ENCODE measurements around the gene MFSD12. TPM values are rescaled to one million over a fixed set of nuclear protein-coding genes. Genes with fewer than 3 reads are reported as not detected.

MFSD12 gene
- total and polyA plus RNA-seq, 2 donors (not counting 3 experiments of a cell fraction or from before 2014, with no cell fraction given), result 51.7 to 78.9 TPM

- Histone ChIP-seq H4K20me1 (replicated peaks; ENCODE audit: control insufficient read depth, extremely low read depth, insufficient read depth, low read length) (no peaks in the 10 kb centered on the region), H3K9me3 (replicated peaks; ENCODE audit: control insufficient read depth, insufficient read depth, low read length) (no peaks in the 10 kb centered on the region), H3K27me3 (ENCODE audit: control insufficient read depth in 2 of 2, insufficient read depth in 2 of 2, low read length in 2 of 2) (no peaks in the 10 kb centered on the region), H3K79me2 (ENCODE audit: control insufficient read depth, insufficient read depth, low read length) (peaks cover 2% of the 10 kb centered on the region), H3K4me2 (ENCODE audit: insufficient read depth, low read length) (peak overlapping the region; percentile 84), H3K36me3 (ENCODE audit: control insufficient read depth in 2 of 2, extremely low read depth in 1 of 2, insufficient read depth in 2 of 2, low read length in 2 of 2) (peaks cover 0 to 3% of the 10 kb centered on the region in 2 experiments), H3K9ac (replicated peaks; ENCODE audit: extremely low read depth, insufficient read depth, low read length) (peak overlapping the region; percentile 38), H3K4me3 (replicated peaks in 1 of 3; ENCODE audit: insufficient read depth in 1 of 3, low read depth in 1 of 3, low read length in 3 of 3) (peak overlapping the region; percentile 26 to 33 (median 31)), H3K27ac (ENCODE audit: insufficient read depth, low read depth, low read length) (peak overlapping the region; percentile 30), H2AFZ (ENCODE audit: low read depth, low read length) (peak overlapping the region; percentile 86), H3K9me1 (replicated peaks; ENCODE audit: control insufficient read depth, extremely low read depth, insufficient read depth, low read length) (no peaks in the 10 kb centered on the region), H3K4me1 (ENCODE audit: control insufficient read depth, extremely low read depth, insufficient read depth, low read length) (peaks cover 15% of the 10 kb centered on the region)
- intact Hi-C loops (cut with micrococcal nuclease), result loop anchor here (1.0 to 5.0 kb wide), 5 partner anchors 15 to 100 kb away; partner anchors contain the start of genes CACTIN, FZR1, MFSD12 and TBXA2R
- DNase-seq (ENCODE audit: low read depth, low spot score) (peak; percentile 100), FAIRE-seq (peak; percentile 99)
- dilution Hi-C loops (cut with MboI; ENCODE audit: extremely low pct_ligation_motif_present, low sequenced_read_pairs), result no loop called here
- BruUV-seq (replicated peaks), result no TSS peak
- CTCF ChIA-PET, result no interaction called here
- TF ChIP-seq GATA2 (IDR thresholded peaks at IDR 0.05; ENCODE audit: insufficient read depth, insufficient read length, low read depth, low read length) (peak; percentile 66), POLR2AphosphoS5 (IDR thresholded peaks at IDR 0.05; ENCODE audit: insufficient read depth, low read depth, low read length) (no peak)
- POLR2A ChIA-PET, result no interaction called here
Observed at GRCh38 chr19:3572132-3572854, 14.9 kb upstream of the MFSD12 start.

- FAIRE-seq (no peak), DNase-seq (ENCODE audit: low read depth, low spot score) (no peak)
- H3K4me3 ChIP-seq (replicated peaks in 1 of 3; ENCODE audit: insufficient read depth in 1 of 3, low read depth in 1 of 3, low read length in 3 of 3), result no peak overlapping the region
- POLR2A ChIA-PET, result no interaction called here
- peaks cover 2% of the 10 kb centered on the region for H3K79me2 ChIP-seq (ENCODE audit: control insufficient read depth, insufficient read depth, low read length)
- H4K20me1 ChIP-seq (replicated peaks; ENCODE audit: control insufficient read depth, extremely low read depth, insufficient read depth, low read length), result no peaks in the 10 kb centered on the region
- TF ChIP-seq CTCF (IDR thresholded peaks at IDR 0.05; ENCODE audit: extremely low read depth in 1 of 2, insufficient read depth in 1 of 2, low read depth in 1 of 2, low read length in 2 of 2) (no peak), JUN (IDR thresholded peaks at IDR 0.05; ENCODE audit: borderline replicate concordance, insufficient read depth, insufficient read length, low read depth) (no peak), POLR2A (IDR thresholded peaks at IDR 0.05; ENCODE audit: low read depth, low read length) (no peak), FOS (IDR thresholded peaks at IDR 0.05; ENCODE audit: borderline replicate concordance, insufficient read depth, low read length) (no peak), POLR2AphosphoS5 (IDR thresholded peaks at IDR 0.05; ENCODE audit: insufficient read depth, low read depth, low read length) (no peak), MYC (IDR thresholded peaks at IDR 0.05; ENCODE audit: low read depth, low read length) (no peak), EZH2 (IDR thresholded peaks at IDR 0.05; ENCODE audit: borderline replicate concordance, low read depth, low read length, severe bottlenecking) (no peak), GATA2 (IDR thresholded peaks at IDR 0.05; ENCODE audit: insufficient read depth, insufficient read length, low read depth, low read length) (no peak)
- TF ChIP-seq, protein P1, sequence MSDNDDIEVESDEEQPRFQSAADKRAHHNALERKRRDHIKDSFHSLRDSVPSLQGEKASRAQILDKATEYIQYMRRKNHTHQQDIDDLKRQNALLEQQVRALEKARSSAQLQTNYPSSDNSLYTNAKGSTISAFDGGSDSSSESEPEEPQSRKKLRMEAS (IDR thresholded peaks at IDR 0.05; ENCODE audit: insufficient read depth, insufficient read length), result no peak
- H3K27ac ChIP-seq (ENCODE audit: insufficient read depth, low read depth, low read length), result no peak overlapping the region
- H3K4me2 ChIP-seq (ENCODE audit: insufficient read depth, low read length), result no peak overlapping the region
- intact Hi-C loops (cut with micrococcal nuclease), result loop anchor here (5.0 kb wide), 2 partner anchors 37 to 102 kb away; partner anchors contain the start of gene TBXA2R
- no peak overlapping the region for H3K9ac ChIP-seq (replicated peaks; ENCODE audit: extremely low read depth, insufficient read depth, low read length)
- BruUV-seq (replicated peaks), result no TSS peak
- peaks cover 5% of the 10 kb centered on the region for H3K4me1 ChIP-seq (ENCODE audit: control insufficient read depth, extremely low read depth, insufficient read depth, low read length)
- no peak overlapping the region for H2AFZ ChIP-seq (ENCODE audit: low read depth, low read length)
- CTCF ChIA-PET, result interaction anchor here (0.9 kb wide), 1 partner anchor 14 kb away, joined by 4 read pairs; no protein-coding TSS in a partner anchor
- peaks cover 0 to 3% of the 10 kb centered on the region in 2 experiments for H3K36me3 ChIP-seq (ENCODE audit: control insufficient read depth in 2 of 2, extremely low read depth in 1 of 2, insufficient read depth in 2 of 2, low read length in 2 of 2)
- no peaks in the 10 kb centered on the region for H3K9me3 ChIP-seq (replicated peaks; ENCODE audit: control insufficient read depth, insufficient read depth, low read length)
- no peaks in the 10 kb centered on the region for H3K9me1 ChIP-seq (replicated peaks; ENCODE audit: control insufficient read depth, extremely low read depth, insufficient read depth, low read length)
- dilution Hi-C loops (cut with MboI; ENCODE audit: extremely low pct_ligation_motif_present, low sequenced_read_pairs), result no loop called here
- no peaks in the 10 kb centered on the region for H3K27me3 ChIP-seq (ENCODE audit: control insufficient read depth in 2 of 2, insufficient read depth in 2 of 2, low read length in 2 of 2)
Observed at GRCh38 chr19:3570606-3571011, 13.2 kb upstream of the MFSD12 start.

All from endothelial cell of umbilical vein (primary cell).